GM10248 (cell line): Measurements from ENCODE around the gene PMVK.

Experiments
- CTCF ChIA-PET: fragments of 300-600 bp; sonication (Branson Sonifier 250); formaldehyde crosslinking; extraction: SDS; loops from one replicate; lab custom pipeline; 2021; ENCODE audit warnings: antibody characterized with exemption; lab: Yijun Ruan, JAX
- POLR2A ChIA-PET: fragments of 350-650 bp; sonication (Branson Sonifier 250); formaldehyde crosslinking; extraction: SDS; loops from one replicate; lab custom pipeline; 2020; ENCODE audit warnings: antibody characterized with exemption; lab: Yijun Ruan, JAX
- DNase-seq: peaks from one replicate; pipeline ENCODE4 v3.0.0; 2012; ENCODE audit errors: extremely low spot score
- TF ChIP-seq, protein P1 (sequence below): IDR thresholded peaks from 2 replicates; pipeline ENCODE4 v1.5.1; 2012; ENCODE audit warnings: mild to moderate bottlenecking, low read depth; ENCODE audit errors: extremely low read depth, missing control alignments, control extremely low read depth

PMVK gene

DNA sequence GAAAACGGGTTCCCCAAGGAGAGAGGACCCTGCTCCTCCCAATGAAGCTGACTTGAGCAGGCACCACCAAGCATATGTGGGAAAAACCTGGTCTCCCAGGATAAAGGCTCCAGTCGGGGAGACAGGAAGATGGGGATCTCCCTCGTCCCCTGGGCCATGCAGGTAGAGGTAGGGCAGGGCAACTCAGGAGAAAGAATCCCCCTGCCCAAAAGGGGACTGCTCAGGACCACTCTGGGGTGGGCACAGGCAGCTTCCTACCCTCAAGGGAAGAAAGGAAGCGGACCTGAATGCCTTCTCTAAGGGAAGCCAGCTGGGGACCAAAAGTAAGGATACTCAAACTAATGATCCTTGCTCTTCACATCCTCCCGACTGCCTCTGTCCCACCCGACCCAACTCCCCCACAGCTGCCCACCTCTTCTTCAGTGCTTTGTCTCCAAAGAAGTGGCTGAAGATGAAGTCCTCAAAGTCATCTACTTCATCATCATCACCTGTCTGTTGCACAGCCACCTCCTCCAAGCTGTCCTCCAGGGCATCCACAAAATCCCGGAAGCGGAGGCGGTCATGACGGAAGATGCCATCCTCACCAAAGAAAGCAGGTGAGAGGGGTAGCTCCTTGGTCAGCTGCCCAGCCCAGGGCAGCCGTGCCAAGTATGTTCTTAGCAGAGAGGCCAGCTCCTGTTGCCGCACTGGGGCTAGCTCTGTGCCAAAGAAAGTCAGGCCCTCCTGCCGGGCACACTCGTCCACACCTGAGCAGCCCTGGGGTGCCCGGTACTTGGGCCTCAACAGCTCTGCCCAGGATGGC, 8.8 kb upstream of the PMVK start:
- POLR2A ChIA-PET: interaction anchor here (0.8 to 1.6 kb wide), 4 partner anchors 8 to 75 kb away, joined by 3 to 5 read pairs (median 3); partner anchors contain the start of genes KCNN3 and PMVK
- DNase-seq: no peak
- TF ChIP-seq, protein P1, sequence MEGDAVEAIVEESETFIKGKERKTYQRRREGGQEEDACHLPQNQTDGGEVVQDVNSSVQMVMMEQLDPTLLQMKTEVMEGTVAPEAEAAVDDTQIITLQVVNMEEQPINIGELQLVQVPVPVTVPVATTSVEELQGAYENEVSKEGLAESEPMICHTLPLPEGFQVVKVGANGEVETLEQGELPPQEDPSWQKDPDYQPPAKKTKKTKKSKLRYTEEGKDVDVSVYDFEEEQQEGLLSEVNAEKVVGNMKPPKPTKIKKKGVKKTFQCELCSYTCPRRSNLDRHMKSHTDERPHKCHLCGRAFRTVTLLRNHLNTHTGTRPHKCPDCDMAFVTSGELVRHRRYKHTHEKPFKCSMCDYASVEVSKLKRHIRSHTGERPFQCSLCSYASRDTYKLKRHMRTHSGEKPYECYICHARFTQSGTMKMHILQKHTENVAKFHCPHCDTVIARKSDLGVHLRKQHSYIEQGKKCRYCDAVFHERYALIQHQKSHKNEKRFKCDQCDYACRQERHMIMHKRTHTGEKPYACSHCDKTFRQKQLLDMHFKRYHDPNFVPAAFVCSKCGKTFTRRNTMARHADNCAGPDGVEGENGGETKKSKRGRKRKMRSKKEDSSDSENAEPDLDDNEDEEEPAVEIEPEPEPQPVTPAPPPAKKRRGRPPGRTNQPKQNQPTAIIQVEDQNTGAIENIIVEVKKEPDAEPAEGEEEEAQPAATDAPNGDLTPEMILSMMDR: no peak
- CTCF ChIA-PET: interaction anchor here (0.8 to 3.3 kb wide), 14 partner anchors 16 to 465 kb away, joined by 3 to 26 read pairs (median 4); partner anchors contain the start of genes ADAM15, EFNA4, PYGO2 and SHC1

- DNase-seq: no peak
- TF ChIP-seq, protein P1: no peak
- POLR2A ChIA-PET: interaction anchor here (0.8 to 1.6 kb wide), 3 partner anchors 8 to 10 kb away, joined by 3 to 5 read pairs (median 3); partner anchors contain the start of gene PMVK
- CTCF ChIA-PET: interaction anchor here (0.6 to 3.3 kb wide), 29 partner anchors 9 to 464 kb away, joined by 3 to 26 read pairs (median 4); partner anchors contain the start of genes ADAM15, EFNA4, PYGO2 and SHC1
Observed at GRCh38 chr1:154944401-154945159, 8.1 kb upstream of the PMVK start.

DNA sequence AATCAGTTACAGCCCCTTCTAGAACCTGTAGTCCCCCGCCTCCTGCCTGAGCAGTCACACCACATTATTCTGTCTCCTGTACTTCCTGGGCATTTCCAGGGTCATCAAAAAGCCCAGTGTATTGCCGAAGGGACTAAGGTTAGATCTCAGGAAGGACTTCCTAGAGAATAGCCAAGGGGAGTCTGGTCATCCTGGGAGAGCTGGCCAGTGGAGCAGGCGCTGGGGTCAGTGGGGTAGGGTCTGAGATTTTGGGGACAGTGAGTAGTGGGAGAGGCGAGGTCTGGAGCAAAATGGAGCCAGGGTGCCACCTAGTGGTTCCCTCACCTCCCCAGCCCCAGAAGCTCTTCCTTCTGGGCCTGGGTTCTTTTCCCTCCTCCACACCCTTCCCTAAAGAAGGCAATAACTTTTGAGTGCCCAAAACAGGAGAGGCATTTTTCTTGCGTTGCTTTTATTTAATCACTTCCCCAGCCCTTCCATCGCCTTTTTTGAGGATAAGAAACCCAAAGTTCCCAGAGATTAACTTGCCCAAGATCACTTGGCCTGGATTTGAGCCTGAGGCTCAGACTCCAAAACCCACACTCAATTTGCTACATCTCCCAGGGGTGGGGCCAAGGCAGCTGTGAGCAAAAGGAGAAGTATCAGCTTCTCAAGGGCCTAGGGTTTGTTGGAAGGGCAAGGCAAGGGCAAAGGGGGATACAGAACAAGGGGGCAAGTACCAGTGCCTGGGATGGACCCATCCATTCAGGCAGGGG, 7.3 kb upstream of the PMVK start:
- CTCF ChIA-PET: interaction anchor here (0.5 to 3.3 kb wide), 29 partner anchors 8 to 463 kb away, joined by 3 to 26 read pairs (median 4); partner anchors contain the start of genes ADAM15, KCNN3, PYGO2 and SHC1
- peak; percentile 66 for DNase-seq
- TF ChIP-seq, protein P1: peak; percentile 89
- POLR2A ChIA-PET: interaction anchor here (0.5 to 1.6 kb wide), 3 partner anchors 9 to 18 kb away, joined by 3 to 5 read pairs (median 3); no protein-coding TSS in a partner anchor

DNA sequence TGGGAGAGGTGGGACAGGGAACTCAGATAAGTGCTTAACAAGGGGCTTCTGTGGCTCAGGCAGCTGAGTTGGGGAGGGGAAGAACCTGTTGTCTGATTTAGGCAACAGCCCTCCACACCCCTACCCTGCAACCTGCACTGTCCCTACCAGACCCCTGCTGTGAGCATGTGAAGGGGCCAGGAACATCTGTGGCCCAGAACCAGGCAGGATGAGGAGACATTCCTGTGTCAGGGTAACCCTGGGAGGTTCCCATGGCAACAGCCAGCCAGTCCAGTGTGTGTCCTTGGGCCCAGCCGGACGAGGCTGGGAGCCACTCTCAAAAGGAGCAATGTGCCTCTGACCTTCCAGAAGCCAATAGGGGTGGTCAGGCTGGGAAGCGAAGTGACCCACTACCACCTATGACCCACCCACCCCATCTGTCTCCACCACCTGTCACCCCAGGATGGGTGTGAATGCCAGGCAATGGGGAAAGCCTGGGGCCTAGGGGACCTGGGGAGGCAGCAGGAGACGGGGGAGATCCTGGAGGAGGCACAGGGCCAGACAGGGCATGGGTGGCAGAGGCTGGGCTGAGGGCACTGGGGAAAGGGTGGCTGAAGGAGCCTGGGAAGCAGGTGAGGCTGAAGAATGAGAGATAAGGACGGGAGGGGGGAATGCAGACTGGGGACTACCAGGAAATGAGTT, 5.0 kb upstream of the PMVK start:
- ChIA-PET CTCF (interaction anchor here (0.9 to 1.6 kb wide), 6 partner anchors 41 to 381 kb away, joined by 3 to 9 read pairs (median 4); partner anchors contain the start of gene FLAD1), POLR2A (interaction anchor here (2.1 kb wide), 1 partner anchor 33 kb away, joined by 6 read pairs; the partner anchor contains the start of gene CKS1B)
- TF ChIP-seq, protein P1: no peak
- no peak for DNase-seq

GRCh38 chr1:154940651-154941194, 4.2 kb upstream of the PMVK start:
- POLR2A ChIA-PET: interaction anchor here (1.0 to 2.1 kb wide), 2 partner anchors 34 to 60 kb away, joined by 3 to 6 read pairs; partner anchors contain the start of gene CKS1B
- TF ChIP-seq, protein P1: no peak
- DNase-seq: peak; percentile 40
- CTCF ChIA-PET: interaction anchor here (0.9 to 1.6 kb wide), 6 partner anchors 42 to 381 kb away, joined by 3 to 9 read pairs (median 4); partner anchors contain the start of gene FLAD1
